GM12878 (cell line): ENCODE measurements around the gene SLC15A1. TPM values are rescaled to one million over a fixed set of nuclear protein-coding genes. Genes with fewer than 3 reads are reported as not detected.

ENCODE experiments used
- ATAC-seq: fragments of 200-7000 bp; cut with Tn5 transposase; 3 replicates; pipeline ENCODE4 v1.9.1; 2020; ENCODE audit warnings: mild to moderate bottlenecking, moderate library complexity
- BruUV-seq: library from RNA; stranded (reverse); fragments of 400-500 nt; replicated peaks from 2 replicates; lab custom pipeline; 2021; lab: Mats Ljungman, UMichigan
- CTCF ChIA-PET: fragments of 300-600 bp; sonication (Branson Sonifier 250); formaldehyde crosslinking; extraction: SDS; loops from one replicate; lab custom pipeline; 2021; ENCODE audit warnings: inconsistent platforms; lab: Yijun Ruan, JAX
- POLR2A ChIA-PET: fragments of 350-600 bp; formaldehyde crosslinking; extraction: SDS; loops from one replicate; lab custom pipeline; 2021; ENCODE audit warnings: inconsistent platforms; lab: Charles Lee
- RAD21 ChIA-PET: fragments of 300-600 bp; sonication (Branson Sonifier 250); formaldehyde crosslinking; loops from one replicate; lab custom pipeline; 2023; ENCODE audit warnings: antibody characterized with exemption; ENCODE audit not compliant: unreplicated experiment; lab: Charles Lee
- SMC1A ChIA-PET: fragments of 300-600 bp; sonication (Branson Sonifier 250); formaldehyde crosslinking; loops from one replicate; lab custom pipeline; 2023; ENCODE audit not compliant: unreplicated experiment, uncharacterized antibody; lab: Charles Lee
- DNase-seq: peaks from one replicate; pipeline ENCODE4 v3.0.0-alpha.2; 2011; ENCODE audit warnings: low read depth, low spot score
- FAIRE-seq: peaks from 3 replicates; lab custom pipeline; 2011; peaks lifted over from hg19 to GRCh38; lab: Jason Lieb, UNC
- H2AFZ ChIP-seq: 2 replicates; pipeline ENCODE4 v1.6.0; 2011; ENCODE audit warnings: low read depth, low read length, control low read depth; ENCODE audit not compliant: control insufficient read depth
- H3K27ac ChIP-seq: 2 replicates; pipeline ENCODE4 v1.5.1; 2011; ENCODE audit warnings: control low read depth; ENCODE audit not compliant: control insufficient read depth, insufficient read depth
- H3K27me3 ChIP-seq, 2 experiments: replicated peaks in 1 of 2; 2 replicates each; pipeline versions ENCODE4 v1.6.0 to v1.6.1; 2011; ENCODE audit warnings: low read length in 1 of 2; ENCODE audit not compliant: control insufficient read depth in 2 of 2, insufficient read depth in 2 of 2
- H3K36me3 ChIP-seq, 2 experiments: 2 replicates each; pipeline ENCODE4 v1.5.1; 2011; ENCODE audit warnings: low read length in 1 of 2; ENCODE audit not compliant: control insufficient read depth in 2 of 2, insufficient read depth in 2 of 2
- H3K4me1 ChIP-seq: 2 replicates; pipeline ENCODE4 v1.6.1; 2011; ENCODE audit warnings: mild to moderate bottlenecking, low read length, moderate library complexity, mixed read lengths; ENCODE audit not compliant: control insufficient read depth, insufficient read depth
- H3K4me2 ChIP-seq: 2 replicates; pipeline ENCODE4 v1.6.0; 2011; ENCODE audit warnings: control low read depth; ENCODE audit not compliant: control insufficient read depth, insufficient read depth
- H3K4me3 ChIP-seq: fragments of 200-600 bp; sonication (generic); 2 replicates; pipeline ENCODE4 v1.5.1; 2016
- H3K79me2 ChIP-seq: 2 replicates; pipeline ENCODE4 v1.6.0; 2011; ENCODE audit warnings: low read length; ENCODE audit not compliant: control insufficient read depth, insufficient read depth
- H3K9ac ChIP-seq: 2 replicates; pipeline ENCODE4 v1.8.0; 2011; ENCODE audit warnings: low read length, control low read depth, mixed read lengths; ENCODE audit not compliant: control insufficient read depth, insufficient read depth
- H3K9me3 ChIP-seq: replicated peaks from 3 replicates; pipeline ENCODE4 v1.5.1; 2011; ENCODE audit warnings: mild to moderate bottlenecking, low read length; ENCODE audit not compliant: control insufficient read depth, insufficient read depth
- H4K20me1 ChIP-seq: 2 replicates; pipeline ENCODE4 v1.6.0; 2011; ENCODE audit not compliant: control insufficient read depth, insufficient read depth
- IKZF1 ChIP-seq: fragments of 450-650 bp; conservative IDR thresholded peaks from 2 replicates; pipeline ENCODE4 v1.6.1; 2017; ENCODE audit warnings: antibody characterized with exemption, mild to moderate bottlenecking
- MYB ChIP-seq: fragments of 150-350 bp; IDR thresholded peaks from 2 replicates; pipeline ENCODE4 v1.6.1; 2014; ENCODE audit warnings: mild to moderate bottlenecking, low read depth, low read length, borderline replicate concordance
- NR2C1 ChIP-seq: fragments of 450-650 bp; IDR thresholded peaks from 2 replicates; pipeline ENCODE4 v1.6.1; 2017; ENCODE audit warnings: antibody characterized with exemption, mild to moderate bottlenecking, moderate library complexity
- REST ChIP-seq: IDR thresholded peaks from 2 replicates; pipeline ENCODE4 v1.6.1; 2012; ENCODE audit warnings: mild to moderate bottlenecking, low read depth, low read length
- RFX5 ChIP-seq: IDR thresholded peaks from 2 replicates; pipeline ENCODE4 v1.6.1; 2011; ENCODE audit warnings: low read depth, low read length, improper control_type of control experiment
- RUNX3 ChIP-seq: IDR thresholded peaks from 2 replicates; pipeline ENCODE4 v1.6.1; 2012; ENCODE audit warnings: low read length, inconsistent platforms
- SKIL ChIP-seq: fragments of 450-650 bp; IDR thresholded peaks from 2 replicates; pipeline ENCODE4 v1.6.1; 2017; ENCODE audit warnings: mild to moderate bottlenecking, low read depth, inconsistent platforms; ENCODE audit not compliant: poor library complexity, severe bottlenecking
- SMC3 ChIP-seq: IDR thresholded peaks from 2 replicates; pipeline ENCODE4 v1.6.1; 2011; ENCODE audit warnings: low read length, improper control_type of control experiment, borderline replicate concordance
- ZBTB33 ChIP-seq: fragments of 450-650 bp; IDR thresholded peaks from 2 replicates; pipeline ENCODE4 v1.6.1; 2017; ENCODE audit warnings: mild to moderate bottlenecking
- ZNF592 ChIP-seq: fragments of 450-650 bp; IDR thresholded peaks from 2 replicates; pipeline ENCODE4 v1.6.1; 2017; ENCODE audit warnings: mild to moderate bottlenecking, moderate library complexity
- ZSCAN29 ChIP-seq: fragments of 450-650 bp; IDR thresholded peaks from 2 replicates; pipeline ENCODE4 v1.6.1; 2017; ENCODE audit warnings: mild to moderate bottlenecking, moderate library complexity
- ZZZ3 ChIP-seq: IDR thresholded peaks from 2 replicates; pipeline ENCODE4 v1.6.1; 2011; ENCODE audit warnings: low read depth; ENCODE audit not compliant: control insufficient read depth, insufficient read length
- in situ Hi-C: fragments of 300-500 bp; cut with MboI; formaldehyde crosslinking; loops from 9 replicates; pipeline ENCODE4 v1.14.3; 2018; ENCODE audit warnings: mixed read lengths
- intact Hi-C: fragments of 100-400 bp; cut with micrococcal nuclease; formaldehyde crosslinking; loops from one replicate; pipeline ENCODE4 v1.14.2; 2022; ENCODE audit not compliant: unreplicated experiment
- polyA plus RNA-seq, 11 experiments: library from polyadenylated mRNA; depleted of rRNA in 4 of 11; unstranded in 6 of 11; stranded (reverse) in 5 of 11; fragments of >200 nt; fragmentation: Nextera tagmentation in 4 of 11; fragmentation: Illumina TruSeq in 1 of 11; extraction: Ambion mirVana in 4 of 11; extraction: Trizol in 1 of 11; gene quantifications; 1 replicate in 1 of 11; 2 replicates in 10 of 11; pipeline versions ENCODE4 v1.2.1 to v1.2.3, GENCODE V29; 2011 to 2016; ENCODE audit warnings: inconsistent platforms in 2 of 11, missing spikeins in 2 of 11, low read depth in 1 of 11
- total RNA-seq, 4 experiments: library from RNA; depleted of rRNA in 3 of 4; stranded (reverse); fragments of >200 nt in 3 of 4; fragmentation: Illumina TruSeq in 1 of 4; extraction: Trizol in 1 of 4; gene quantifications; 2 replicates each; pipeline versions ENCODE4 v1.2.1 to v1.2.3, GENCODE V29; 2013 to 2021

Gene SLC15A1
- total and polyA plus RNA-seq, 10 of the 15 experiments (the other 5 are each of a cell fraction or from before 2014, with no cell fraction given), result not detected

GRCh38 chr13:98668155-98668554 lies 84.3 kb downstream of the SLC15A1 start (continued):
- TF ChIP-seq SMC3, result no peak
- TF ChIP-seq REST, result no peak

- no TSS peak for BruUV-seq
- H3K4me1 ChIP-seq, result no peaks in the 10 kb centered on the region
- H3K4me3 ChIP-seq, result no peak overlapping the region
- CTCF ChIA-PET, result interaction anchor here (0.9 to 2.1 kb wide), 6 partner anchors 12 to 224 kb away, joined by 3 to 10 read pairs (median 4); no protein-coding TSS in a partner anchor
- no peaks in the 10 kb centered on the region for H3K36me3 ChIP-seq
- in situ Hi-C loops (no loop called here), intact Hi-C loops (no loop called here)
- RAD21 ChIA-PET, result interaction anchor here (1.7 to 1.8 kb wide), 2 partner anchors 12 to 220 kb away, joined by 6 read pairs; no protein-coding TSS in a partner anchor
- H3K27me3 ChIP-seq, result no peaks in the 10 kb centered on the region
- ATAC-seq, result no peak
- no peak for FAIRE-seq
- no peak overlapping the region for H3K27ac ChIP-seq
- SMC1A ChIA-PET, result interaction anchor here (0.7 to 2.4 kb wide), 4 partner anchors 12 to 221 kb away, joined by 3 to 12 read pairs (median 8); no protein-coding TSS in a partner anchor
- H3K4me2 ChIP-seq, result no peak overlapping the region
- no peaks in the 10 kb centered on the region for H4K20me1 ChIP-seq
- H2AFZ ChIP-seq, result no peak overlapping the region
- POLR2A ChIA-PET, result no interaction called here
- H3K9me3 ChIP-seq, result no peaks in the 10 kb centered on the region
- DNase-seq, result no peak
- no peaks in the 10 kb centered on the region for H3K79me2 ChIP-seq
- no peak overlapping the region for H3K9ac ChIP-seq
- TF ChIP-seq ZZZ3 (no peak), SKIL (no peak), MYB (no peak), ZSCAN29 (no peak), ZNF592 (no peak), IKZF1 (no peak), RUNX3 (no peak), RFX5 (no peak), ZBTB33 (no peak), NR2C1 (no peak)
These were observed 86.9 kb downstream of the SLC15A1 start for GRCh38 chr13:98665638-98665995.
